ENCODE data around the gene GALNS. TPM values are rescaled to one million over a fixed set of nuclear protein-coding genes. Genes with fewer than 3 reads are reported as not detected.

Gene GALNS
- total and polyA plus RNA-seq, 2 of the 4 experiments (the other 2 are of a cell fraction) = 7.2 to 32.5 TPM

GRCh38 chr16:88885693-88886280 is 29.0 kb upstream of the GALNS start:
- Histone ChIP-seq H3K4ac (ENCODE audit: low read depth, low read length) (no peak overlapping the region), H3K4me1 (ENCODE audit: control insufficient read depth, insufficient read depth, low read length) (peaks cover 8% of the 10 kb centered on the region; the same call in 1 of the 2 replicates), H3K36me3 (ENCODE audit: control insufficient read depth, insufficient read depth, low read length) (no peaks in the 10 kb centered on the region), H4K20me1 (ENCODE audit: insufficient read depth, low read length) (no peaks in the 10 kb centered on the region), H3K9me1 (ENCODE audit: insufficient read depth, low read length) (no peaks in the 10 kb centered on the region), H2BK20ac (ENCODE audit: low read depth, low read length) (no peak overlapping the region), H2BK15ac (ENCODE audit: low read depth, low read length) (no peak overlapping the region), H2AFZ (replicated peaks; ENCODE audit: low read length, poor library complexity) (no peak overlapping the region), H3K4me2 (ENCODE audit: low read depth, low read length) (no peak overlapping the region), H3K9ac (ENCODE audit: low read depth, low read length) (no peak overlapping the region), H3K4me3 (ENCODE audit: insufficient read depth, low read depth, low read length) (no peak overlapping the region), H3K18ac (ENCODE audit: low read depth, low read length) (no peak overlapping the region), H3K56ac (ENCODE audit: extremely low read depth, insufficient read depth, low read length) (no peak overlapping the region), H3K27ac (ENCODE audit: insufficient read depth, low read length) (no peak overlapping the region), H3K79me1 (ENCODE audit: low read depth in 1 of 2, low read length in 2 of 2) (no peaks in the 10 kb centered on the region), H4K8ac (ENCODE audit: low read depth in 2 of 2, low read length in 2 of 2) (no peak overlapping the region), H2BK5ac (ENCODE audit: low read depth, low read length, poor library complexity, severe bottlenecking) (no peak overlapping the region), H3K23ac (ENCODE audit: low read depth, low read length) (no peak overlapping the region), H2BK120ac (ENCODE audit: low read depth, low read length) (no peak overlapping the region), H4K5ac (ENCODE audit: low read depth, low read length) (no peak overlapping the region), H2AK9ac (replicated peaks; ENCODE audit: low read depth, low read length, poor library complexity) (no peak overlapping the region), H3K14ac (replicated peaks; ENCODE audit: low read depth, low read length) (no peak overlapping the region), H3K9me3 (ENCODE audit: control insufficient read depth, insufficient read depth, low read length) (peaks cover 6% of the 10 kb centered on the region), H2AK5ac (ENCODE audit: low read depth, low read length) (no peak overlapping the region), H4K91ac (ENCODE audit: insufficient read depth, low read depth, low read length) (no peak overlapping the region), H3K27me3 (ENCODE audit: control insufficient read depth, insufficient read depth, low read length) (peaks cover 9% of the 10 kb centered on the region; the same call in 1 of the 2 replicates)
- TF ChIP-seq ELK1 (IDR thresholded peaks at IDR 0.05; ENCODE audit: borderline replicate concordance, low read depth, low read length) = no peak
- no peak for TF ChIP-seq RAD21 (IDR thresholded peaks at IDR 0.05; ENCODE audit: low read length)
- TF ChIP-seq MXI1 (IDR thresholded peaks at IDR 0.05; ENCODE audit: borderline replicate concordance, low read depth, low read length) = no peak
- no peak for TF ChIP-seq FOS (IDR thresholded peaks at IDR 0.05; ENCODE audit: low read depth, low read length)
- TF ChIP-seq BHLHE40 (IDR thresholded peaks at IDR 0.05; ENCODE audit: low read depth, low read length) = no peak
- no peak for TF ChIP-seq MAZ (IDR thresholded peaks at IDR 0.05; ENCODE audit: borderline replicate concordance, low read depth, low read length)
- TF ChIP-seq USF2 (IDR thresholded peaks at IDR 0.05; ENCODE audit: low read depth, low read length) = no peak
- no peak for TF ChIP-seq RFX5 (IDR thresholded peaks at IDR 0.05; ENCODE audit: low read depth, low read length)
- TF ChIP-seq MAFK (IDR thresholded peaks at IDR 0.05; ENCODE audit: low read depth, low read length) = no peak
- no peak for TF ChIP-seq RCOR1 (IDR thresholded peaks at IDR 0.05; ENCODE audit: insufficient replicate concordance, low read length)
- TF ChIP-seq CEBPB (IDR thresholded peaks at IDR 0.05; ENCODE audit: low read depth, low read length) = no peak
- no peak for TF ChIP-seq SMC3 (IDR thresholded peaks at IDR 0.05; ENCODE audit: low read depth, low read length)
- TF ChIP-seq CTCF (conservative IDR thresholded peaks at IDR 0.05; ENCODE audit: low read depth, low read length) = no peak
- no peak for TF ChIP-seq CHD1 (IDR thresholded peaks at IDR 0.05; ENCODE audit: low read depth, low read length)
- no peak for TF ChIP-seq POLR2A (IDR thresholded peaks at IDR 0.05; ENCODE audit: low read depth, low read length)
- no peak for TF ChIP-seq NFE2L2 (IDR thresholded peaks at IDR 0.05; ENCODE audit: low read depth, low read length)
- ATAC-seq (ENCODE audit: low read depth) = no peak
- in situ Hi-C loops (cut with MboI; ENCODE audit: low sequenced_read_pairs) = no loop called here
- dilution Hi-C loops (cut with HindIII; ENCODE audit: low sequenced_read_pairs, unreplicated experiment) = no loop called here
- ChIA-PET POLR2A (ENCODE audit: unreplicated experiment) (no interaction called here), CTCF (no interaction called here)
- 89% methylated on average over 15 of the region's 28 CpGs; no CpG with 5 or more reads in 1 of the 2 experiments for WGBS, 2 experiments (ENCODE audit: extremely low coverage in 2 of 2, insufficient read length in 1 of 2)
- BruUV-seq (replicated peaks) = no TSS peak
- DNase-seq = no peak
- intact Hi-C loops (cut with micrococcal nuclease) = no loop called here

Measured in IMR-90 (cell line).